Measurements from ENCODE around the gene SLC25A41.

- TF ChIP-seq SP140L (CRISPR knock-in tag; IDR thresholded peaks at IDR 0.05; ENCODE audit: borderline replicate concordance) (no peak), TCF12 (IDR thresholded peaks at IDR 0.05) (no peak), TCF12 (CRISPR knock-in tag; IDR thresholded peaks at IDR 0.05) (no peak), SRSF1 (optimal IDR thresholded peaks at IDR 0.05; ENCODE audit: low read depth, low read length) (no peak)
Observed at GRCh38 chr19:6427131-6427530, 6.4 kb downstream of the SLC25A41 start.

Data from HepG2 (cell line).